GM21360 (cell line): ENCODE results near the gene CREB3L2.
"Not testable (repeated sequence)": the region's sequence is repeated elsewhere in the genome, so short reads cannot be mapped to it uniquely, and the experiment has no call there.

Experiments used
- ATAC-seq: cut with Tn5 transposase; IDR thresholded peaks from one replicate; pipeline ENCODE4 v1.9.1; 2021; ENCODE audit warnings: mild to moderate bottlenecking, moderate library complexity; ENCODE audit not compliant: unreplicated experiment

Gene CREB3L2

GRCh38 chr7:137935884-137936508 is 65.9 kb downstream of the CREB3L2 start:
- no peak for ATAC-seq

- peak; percentile 87 for ATAC-seq
These were observed 66.7 kb downstream of the CREB3L2 start for GRCh38 chr7:137934941-137935883.

- no peak for ATAC-seq
These were observed 67.6 kb downstream of the CREB3L2 start for GRCh38 chr7:137934176-137934826.

GRCh38 chr7:137933270-137934017 is 68.4 kb downstream of the CREB3L2 start:
- no peak for ATAC-seq

- ATAC-seq = no peak
These were observed 69.0 kb downstream of the CREB3L2 start for GRCh38 chr7:137932881-137933269.

- ATAC-seq = no peak
These were observed 70.1 kb downstream of the CREB3L2 start for GRCh38 chr7:137931823-137932222.

GRCh38 chr7:137930581-137930980 is 71.3 kb downstream of the CREB3L2 start:
- ATAC-seq = no peak

- ATAC-seq = no peak
These were observed 73.3 kb downstream of the CREB3L2 start for GRCh38 chr7:137928626-137929025.

GRCh38 chr7:137927386-137927785 is 74.5 kb downstream of the CREB3L2 start:
- no peak for ATAC-seq

- ATAC-seq = not testable (repeated sequence)
These were observed 75.7 kb downstream of the CREB3L2 start for GRCh38 chr7:137926206-137926605.

GRCh38 chr7:137925754-137926153 is 76.1 kb downstream of the CREB3L2 start:
- ATAC-seq = no peak

- no peak for ATAC-seq
These were observed 76.8 kb downstream of the CREB3L2 start for GRCh38 chr7:137925091-137925490.

GRCh38 chr7:137923380-137923779 is 78.5 kb downstream of the CREB3L2 start:
- ATAC-seq = no peak

GRCh38 chr7:137920637-137921399 is 81.1 kb downstream of the CREB3L2 start:
- no peak for ATAC-seq

- no peak for ATAC-seq
These were observed 81.9 kb downstream of the CREB3L2 start for GRCh38 chr7:137919987-137920386.

- no peak for ATAC-seq
These were observed 84.8 kb downstream of the CREB3L2 start for GRCh38 chr7:137916980-137917645.

- ATAC-seq = no peak
These were observed 85.3 kb downstream of the CREB3L2 start for GRCh38 chr7:137916564-137916963.

GRCh38 chr7:137915266-137915665 is 86.6 kb downstream of the CREB3L2 start:
- ATAC-seq = no peak

GRCh38 chr7:137913985-137914384 is 87.9 kb downstream of the CREB3L2 start:
- ATAC-seq = no peak

- ATAC-seq = no peak
These were observed 92.8 kb downstream of the CREB3L2 start for GRCh38 chr7:137909042-137909441.
